ENCODE results near the gene LRRC71.

LRRC71 gene

DNA sequence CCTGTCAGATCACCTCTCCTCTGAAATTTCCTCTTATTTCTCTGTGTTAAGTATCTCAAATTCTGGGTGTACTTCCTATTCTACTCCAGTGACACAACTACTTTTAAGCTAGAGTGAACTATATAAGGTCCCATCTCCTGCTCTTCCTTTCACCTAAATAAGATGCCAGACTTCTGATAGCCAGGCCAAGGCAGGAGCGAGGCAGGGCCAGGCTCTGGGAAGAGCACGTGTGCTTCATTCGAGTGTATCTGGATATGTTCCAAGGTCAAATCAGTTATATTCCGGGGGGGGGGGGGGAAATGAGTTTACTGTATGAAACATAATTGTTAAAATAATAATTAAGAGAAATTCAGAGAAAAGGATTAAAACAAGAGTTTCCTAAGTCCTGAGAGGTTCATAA lies 60.1 kb downstream of the LRRC71 start:
- TF ChIP-seq, protein P1, sequence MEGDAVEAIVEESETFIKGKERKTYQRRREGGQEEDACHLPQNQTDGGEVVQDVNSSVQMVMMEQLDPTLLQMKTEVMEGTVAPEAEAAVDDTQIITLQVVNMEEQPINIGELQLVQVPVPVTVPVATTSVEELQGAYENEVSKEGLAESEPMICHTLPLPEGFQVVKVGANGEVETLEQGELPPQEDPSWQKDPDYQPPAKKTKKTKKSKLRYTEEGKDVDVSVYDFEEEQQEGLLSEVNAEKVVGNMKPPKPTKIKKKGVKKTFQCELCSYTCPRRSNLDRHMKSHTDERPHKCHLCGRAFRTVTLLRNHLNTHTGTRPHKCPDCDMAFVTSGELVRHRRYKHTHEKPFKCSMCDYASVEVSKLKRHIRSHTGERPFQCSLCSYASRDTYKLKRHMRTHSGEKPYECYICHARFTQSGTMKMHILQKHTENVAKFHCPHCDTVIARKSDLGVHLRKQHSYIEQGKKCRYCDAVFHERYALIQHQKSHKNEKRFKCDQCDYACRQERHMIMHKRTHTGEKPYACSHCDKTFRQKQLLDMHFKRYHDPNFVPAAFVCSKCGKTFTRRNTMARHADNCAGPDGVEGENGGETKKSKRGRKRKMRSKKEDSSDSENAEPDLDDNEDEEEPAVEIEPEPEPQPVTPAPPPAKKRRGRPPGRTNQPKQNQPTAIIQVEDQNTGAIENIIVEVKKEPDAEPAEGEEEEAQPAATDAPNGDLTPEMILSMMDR (IDR thresholded peaks at IDR 0.05; ENCODE audit: control extremely low read depth, extremely low read depth, low read depth, missing control alignments) = no peak
- no peak for DNase-seq (ENCODE audit: extremely low spot score)
- ChIA-PET POLR2A (no interaction called here), CTCF (interaction anchor here (1.1 to 1.6 kb wide), 2 partner anchors 13 kb away, joined by 4 read pairs; no protein-coding TSS in a partner anchor)
